ENCODE results near the gene ZNF398. TPM values are rescaled to one million over a fixed set of nuclear protein-coding genes. Genes with fewer than 3 reads are reported as not detected.

ZNF398 gene
- total and polyA plus RNA-seq, 2 of the 13 experiments (the other 11 are each of a cell fraction or from before 2014, with no cell fraction given): 3.0 to 8.9 TPM

GRCh38 chr7:149147072-149147751 is at the start of gene ZNF398 (continued):
- TF ChIP-seq TAF15 (IDR thresholded peaks at IDR 0.05; ENCODE audit: low read depth, low read length, poor library complexity, severe bottlenecking) (no peak), CAMTA2 (CRISPR knock-in tag; IDR thresholded peaks at IDR 0.05; ENCODE audit: borderline replicate concordance) (no peak), ZNF44 (CRISPR knock-in tag; IDR thresholded peaks at IDR 0.05) (peak; percentile 57; the same call in 1 of the 2 replicates), THYN1 (CRISPR knock-in tag; IDR thresholded peaks at IDR 0.05; ENCODE audit: borderline replicate concordance, low read depth) (no peak), CBX1 (IDR thresholded peaks at IDR 0.05; ENCODE audit: low read depth) (no peak), RFXANK (CRISPR knock-in tag; IDR thresholded peaks at IDR 0.05) (no peak), ETV5 (CRISPR knock-in tag; IDR thresholded peaks at IDR 0.05; ENCODE audit: borderline replicate concordance) (no peak), GATAD2A (CRISPR knock-in tag; IDR thresholded peaks at IDR 0.05) (no peak), KLF6 (CRISPR knock-in tag; IDR thresholded peaks at IDR 0.05) (no peak; the same call in 1 of the 2 replicates), SOX13 (IDR thresholded peaks at IDR 0.05) (no peak), SOX13 (CRISPR knock-in tag; conservative IDR thresholded peaks at IDR 0.05 in 1 of 2, IDR thresholded peaks at IDR 0.05 in 1 of 2) (no peak), ATF3 (CRISPR knock-in tag; IDR thresholded peaks at IDR 0.05) (0 out of 2 replicates have a peak, but pooled peaks have one; percentile 13), MXD1 (CRISPR knock-in tag; IDR thresholded peaks at IDR 0.05) (no peak), ZKSCAN8 (CRISPR knock-in tag; IDR thresholded peaks at IDR 0.05; ENCODE audit: borderline replicate concordance) (no peak), ZNF792 (CRISPR knock-in tag; IDR thresholded peaks at IDR 0.05) (no peak)
